Stimulated activated CD8-positive, alpha-beta memory T cell treated with anti-CD3 and anti-CD28 coated beads, Interleukin-12 subunit alpha, Interleukin-12 subunit beta, amount 100 ng/mL, for 1 hour (primary cell): Measurements from ENCODE around the gene ST6GALNAC3.

Experiments used
- DNase-seq: peaks from one replicate; pipeline ENCODE4 v3.0.0-alpha.2; 2020; ENCODE audit warnings: low read depth

Gene ST6GALNAC3

GRCh38 chr1:76430531-76430930 lies 356.0 kb downstream of the ST6GALNAC3 start:
- no peak for DNase-seq

DNA sequence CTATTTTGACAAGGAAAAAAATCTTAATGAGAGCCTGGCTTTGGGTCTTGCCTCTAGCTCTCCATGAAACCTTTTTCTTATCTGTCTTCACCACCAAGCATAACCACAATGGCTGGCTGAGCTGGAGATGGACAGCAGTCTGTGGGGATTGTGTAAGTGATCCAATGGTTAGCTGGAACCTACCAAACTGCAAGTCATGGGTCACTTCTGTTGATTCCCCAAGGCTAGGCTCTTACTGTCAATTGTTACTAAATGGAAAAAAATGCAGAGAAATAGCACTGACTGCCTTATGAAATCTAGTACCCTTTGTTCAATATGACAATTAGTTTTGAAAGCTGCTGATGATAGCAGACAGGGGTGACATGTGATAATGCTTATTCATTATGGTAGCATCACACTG lies 359.0 kb downstream of the ST6GALNAC3 start:
- no peak for DNase-seq

DNA sequence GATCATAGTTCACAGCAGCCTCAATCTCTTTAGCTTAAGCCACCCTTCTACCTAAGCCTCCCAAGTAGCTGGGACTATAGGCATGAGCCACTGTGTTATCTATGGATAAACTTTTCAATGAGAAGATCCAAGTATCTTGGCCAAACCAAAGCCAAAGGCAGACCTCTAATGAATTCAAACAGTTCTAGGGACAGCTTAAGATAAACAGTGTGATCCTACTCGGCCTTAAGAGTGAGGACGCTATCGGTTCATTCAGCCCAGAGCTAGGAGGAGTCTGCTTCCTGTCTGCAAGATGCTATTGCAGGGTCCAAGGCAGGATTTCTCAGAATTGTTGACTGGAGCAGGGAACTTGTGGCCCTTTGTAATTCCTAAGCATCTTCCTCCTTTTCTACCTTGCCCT lies 368.7 kb downstream of the ST6GALNAC3 start:
- no peak for DNase-seq

GRCh38 chr1:76444773-76445172 lies 370.2 kb downstream of the ST6GALNAC3 start:
- DNase-seq = no peak

GRCh38 chr1:76450229-76450628 lies 375.7 kb downstream of the ST6GALNAC3 start:
- no peak for DNase-seq

DNA sequence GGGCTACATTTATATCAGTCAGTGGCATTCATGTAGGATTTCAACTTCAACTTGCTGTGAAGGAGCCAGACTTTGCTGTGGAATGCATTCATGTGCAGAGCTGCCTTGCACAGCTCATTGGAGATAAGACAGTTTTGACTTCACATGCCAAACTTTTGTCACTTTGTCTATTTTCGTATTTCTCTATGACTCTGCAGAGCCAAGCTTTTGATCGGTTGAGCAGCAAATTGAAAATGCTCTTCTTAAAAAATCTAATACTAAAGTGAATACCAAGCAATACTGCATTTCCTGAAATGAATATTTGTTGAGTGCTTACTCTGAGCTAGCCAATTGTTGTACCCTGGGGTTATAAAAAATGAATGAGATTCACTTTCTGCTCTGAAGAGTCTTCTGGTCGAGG lies 388.7 kb downstream of the ST6GALNAC3 start:
- DNase-seq = no peak

GRCh38 chr1:76463849-76464248 lies 389.3 kb downstream of the ST6GALNAC3 start:
- DNase-seq = no peak

- no peak for DNase-seq
Observed at GRCh38 chr1:76465030-76465429, 390.5 kb downstream of the ST6GALNAC3 start.

DNA sequence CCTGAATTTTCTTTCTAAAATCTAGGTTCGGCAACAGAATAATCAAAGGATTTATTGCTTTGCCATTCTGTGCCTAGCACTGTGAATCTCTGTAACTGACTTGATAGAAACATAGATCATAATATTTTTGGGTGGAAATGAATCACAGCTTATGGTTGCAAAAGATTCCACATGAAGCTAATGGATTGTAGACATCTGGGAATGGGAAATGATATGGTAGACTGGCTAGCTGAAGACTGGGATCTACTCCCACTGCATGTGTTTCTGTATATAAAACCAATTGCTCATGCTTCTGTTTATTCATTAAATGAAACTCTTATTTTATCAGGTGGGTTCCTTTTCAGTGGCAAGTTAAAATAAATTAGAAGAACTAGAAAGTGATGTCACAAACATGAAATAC lies 395.6 kb downstream of the ST6GALNAC3 start:
- DNase-seq = no peak

- no peak for DNase-seq
Observed at GRCh38 chr1:76471536-76471935, 397.0 kb downstream of the ST6GALNAC3 start.

DNA sequence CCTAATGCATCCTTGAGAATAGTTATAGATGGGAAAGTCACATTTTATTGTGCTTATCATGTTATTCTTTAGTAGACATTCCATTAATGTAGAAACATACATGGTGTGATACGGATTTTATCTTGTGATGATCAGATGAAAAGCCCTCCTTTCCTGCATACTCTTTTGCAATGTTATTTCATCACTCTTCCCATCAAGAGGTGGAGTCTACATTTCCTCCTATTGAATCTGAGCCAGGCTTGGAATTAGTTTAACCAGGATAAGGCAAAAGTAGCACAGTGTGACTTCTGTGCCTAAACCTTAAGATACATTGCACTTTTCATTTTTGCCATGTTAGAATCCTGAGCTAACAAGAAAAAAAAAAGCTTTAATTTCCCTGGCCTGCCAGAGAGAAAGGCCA lies 399.0 kb downstream of the ST6GALNAC3 start:
- DNase-seq = no peak

GRCh38 chr1:76474922-76475321 lies 400.4 kb downstream of the ST6GALNAC3 start:
- no peak for DNase-seq

DNA sequence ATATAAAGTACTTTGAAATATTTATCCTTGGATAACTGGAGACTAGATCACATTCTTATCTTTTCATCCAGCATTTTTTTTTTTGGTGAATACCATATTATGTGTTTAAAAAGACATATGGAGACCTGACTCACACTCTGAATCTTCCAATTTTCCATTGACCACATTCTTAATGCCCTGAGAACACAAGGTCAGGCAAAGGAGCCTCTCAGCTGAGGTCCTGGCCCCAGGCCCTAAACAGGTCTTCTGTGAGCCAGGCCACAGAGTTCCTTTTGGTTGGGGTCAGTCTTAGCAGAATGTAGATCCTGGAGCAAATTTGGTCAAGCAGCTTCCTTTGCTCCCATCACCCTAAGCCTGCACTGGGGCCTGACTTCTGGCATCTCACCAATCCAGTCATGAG lies 402.6 kb downstream of the ST6GALNAC3 start:
- no peak for DNase-seq

- no peak for DNase-seq
Observed at GRCh38 chr1:76480827-76481226, 406.3 kb downstream of the ST6GALNAC3 start.

DNA sequence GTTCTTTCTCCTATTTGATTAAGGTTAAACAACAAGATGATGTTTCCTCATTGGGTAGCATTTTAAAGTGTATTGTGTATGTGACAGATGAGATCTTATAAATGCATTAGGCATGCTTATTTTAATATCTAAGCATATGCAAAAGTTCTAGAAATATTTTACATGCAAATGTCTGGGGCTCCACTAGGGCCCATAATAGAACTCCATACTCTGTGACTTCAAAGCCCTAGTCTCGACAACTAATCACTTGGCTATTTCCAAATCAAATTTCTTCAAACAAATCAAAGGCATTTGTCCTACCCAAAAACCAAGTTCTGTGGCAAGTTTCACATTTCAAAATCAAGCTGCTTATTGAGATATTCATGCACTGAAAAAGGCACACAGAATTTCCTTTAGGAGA lies 407.1 kb downstream of the ST6GALNAC3 start:
- no peak for DNase-seq

DNA sequence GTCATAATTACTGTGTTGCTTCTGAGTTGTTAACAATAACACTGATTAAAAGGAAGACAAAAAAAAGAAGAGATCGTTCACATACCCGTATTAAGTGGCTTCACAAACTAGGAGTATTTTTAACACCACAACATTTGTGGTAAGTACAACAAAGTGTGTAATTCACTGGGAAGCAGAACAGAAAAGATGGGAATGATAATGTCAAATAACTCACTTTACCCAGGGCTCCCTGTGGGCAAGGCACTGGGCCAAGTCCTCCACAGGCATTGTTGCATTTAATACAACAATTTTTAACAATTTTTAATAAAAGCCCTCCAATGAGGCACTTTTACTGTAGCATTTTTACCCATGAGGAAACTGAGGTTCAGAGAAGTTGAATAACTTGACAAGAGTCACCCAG lies 407.7 kb downstream of the ST6GALNAC3 start:
- DNase-seq = no peak

DNA sequence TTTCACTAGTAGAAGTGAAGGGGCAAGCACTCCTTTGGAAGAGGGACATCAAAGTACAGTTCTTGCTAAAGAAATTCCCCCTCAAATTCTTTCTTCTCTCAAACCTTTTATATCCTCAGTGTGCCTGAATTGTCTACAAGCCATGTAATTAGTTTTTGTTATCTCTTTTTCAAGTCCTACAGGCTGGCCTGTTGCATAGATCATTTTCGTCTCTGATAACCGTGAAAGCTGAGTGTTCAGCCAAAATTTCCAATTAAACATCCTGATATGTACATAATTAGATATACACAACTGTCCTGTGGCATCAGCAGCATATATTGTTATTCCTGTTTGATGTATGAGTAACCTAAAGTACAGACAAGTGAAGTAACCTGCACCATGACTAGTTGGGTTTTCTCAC lies 417.2 kb downstream of the ST6GALNAC3 start:
- no peak for DNase-seq

GRCh38 chr1:76492752-76493430 lies 418.3 kb downstream of the ST6GALNAC3 start:
- no peak for DNase-seq

GRCh38 chr1:76494807-76495206 lies 420.3 kb downstream of the ST6GALNAC3 start:
- DNase-seq = no peak

GRCh38 chr1:76496871-76497270 lies 422.3 kb downstream of the ST6GALNAC3 start:
- DNase-seq = no peak

DNA sequence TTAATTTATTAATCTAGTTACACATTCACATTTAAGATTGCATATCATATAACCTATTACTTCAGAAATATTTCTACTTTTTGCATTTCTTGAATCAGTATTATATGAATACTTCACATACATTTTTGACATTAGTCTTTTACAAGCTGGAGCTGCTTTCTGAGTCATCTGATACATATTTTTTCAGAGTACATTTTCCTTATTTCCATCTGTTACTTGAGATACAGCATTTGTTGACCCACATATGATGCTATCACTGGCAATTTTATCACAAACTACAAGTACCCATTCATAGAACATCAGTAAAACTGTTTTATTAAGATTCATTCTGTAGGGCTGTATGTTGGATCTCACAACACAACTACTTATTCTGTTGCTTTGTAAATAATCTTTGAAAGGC lies 425.6 kb downstream of the ST6GALNAC3 start:
- DNase-seq = no peak

DNA sequence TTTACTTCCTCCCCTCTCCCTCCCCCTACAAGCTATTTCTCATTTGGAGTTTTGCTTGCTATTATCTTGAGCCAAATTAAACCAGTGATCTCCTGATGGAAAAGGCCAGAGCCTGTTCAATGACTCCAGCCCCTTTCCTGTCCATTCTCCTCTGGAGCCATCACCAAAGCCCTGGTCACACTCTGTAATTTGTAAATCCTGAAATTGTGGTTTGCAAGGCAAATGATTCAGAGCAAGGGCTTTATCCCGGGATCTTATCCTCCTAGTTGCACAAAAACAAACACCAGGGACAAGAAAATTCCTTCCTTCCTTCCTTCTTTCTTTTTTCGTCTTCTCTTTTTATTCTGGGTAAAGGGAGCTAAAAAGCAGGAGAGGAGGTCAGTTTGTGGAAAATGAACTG lies 426.6 kb downstream of the ST6GALNAC3 start:
- no peak for DNase-seq

- DNase-seq = no peak
Observed at GRCh38 chr1:76501586-76502219, 427.2 kb downstream of the ST6GALNAC3 start.

GRCh38 chr1:76503100-76503499 lies 428.6 kb downstream of the ST6GALNAC3 start:
- no peak for DNase-seq
